ENCODE results near the gene CBARP.
A peak's percentile ranks its signal among the peaks of the same experiment; 100 is the strongest.

Gene CBARP

GRCh38 chr19:1237754-1238368 lies at the start of gene CBARP:
Gene CBARP, minus strand, starts transcription at chr19:1238005. Its CDS starts 1,905 bp downstream, at chr19:1236100.
- CTCF ChIA-PET = interaction anchor here (0.9 to 1.6 kb wide), 5 partner anchors 16 to 315 kb away, joined by 3 to 9 read pairs (median 4); no protein-coding TSS in a partner anchor
- POLR2A ChIA-PET = interaction anchor here (0.5 to 1.4 kb wide), 6 partner anchors 17 to 344 kb away, joined by 3 to 18 read pairs (median 4); partner anchors contain the start of genes CIRBP and GPX4
- H3K27ac ChIP-seq (ENCODE audit: extremely low read depth, low read depth, low read length) = peak within 1 kb of the TSS; percentile 60; the same call in 1 of the 2 replicates

More at GRCh38 chr19:1237754-1238368, at the start of gene CBARP:
- H3K9me3 ChIP-seq (ENCODE audit: control insufficient read depth, insufficient read depth, low read depth, low read length) = no peaks in the 10 kb centered on the region
- H3K36me3 ChIP-seq (ENCODE audit: control insufficient read depth in 2 of 2, insufficient read depth in 1 of 2, low read length in 2 of 2) = peaks cover 0 to 25% of the 10 kb centered on the region in 2 experiments; a peak in 1 of 3 replicates
- peaks cover 3% of the 10 kb centered on the region for H3K4me1 ChIP-seq (ENCODE audit: control insufficient read depth, insufficient read depth, low read length)
- H3K4me3 ChIP-seq (ENCODE audit: low read depth, low read length) = peak within 1 kb of the TSS; percentile 56
- TF ChIP-seq ZNF335 (tag by site-specific recombination; conservative IDR thresholded peaks at IDR 0.05) = peak; percentile 99
- TF ChIP-seq ZNF398 (tag by site-specific recombination; IDR thresholded peaks at IDR 0.05) = peak; percentile 47
- peak; percentile 52; the same call in 1 of the 2 replicates for TF ChIP-seq ZIC2 (tag by site-specific recombination; IDR thresholded peaks at IDR 0.05)
- no peak for TF ChIP-seq WT1 (tag by site-specific recombination; IDR thresholded peaks at IDR 0.05)
- no peak for TF ChIP-seq ZNF138 (tag by site-specific recombination; IDR thresholded peaks at IDR 0.05; ENCODE audit: borderline replicate concordance)
- peak; percentile 85 for TF ChIP-seq GLIS2 (tag by site-specific recombination; IDR thresholded peaks at IDR 0.05)
- 0 out of 2 replicates have a peak, but pooled peaks have one; percentile 35 for TF ChIP-seq PRDM10 (tag by site-specific recombination; IDR thresholded peaks at IDR 0.05)
- no peak for TF ChIP-seq BCL11A (tag by site-specific recombination; IDR thresholded peaks at IDR 0.05; ENCODE audit: low read depth)
- TF ChIP-seq PATZ1 (tag by site-specific recombination; IDR thresholded peaks at IDR 0.05) = peak; percentile 84
- TF ChIP-seq GLIS1 (tag by site-specific recombination; IDR thresholded peaks at IDR 0.05) = peak; percentile 98
- 0 out of 2 replicates have a peak, but pooled peaks have one; percentile 33 for TF ChIP-seq KLF9 (tag by site-specific recombination; IDR thresholded peaks at IDR 0.05; ENCODE audit: low read depth)
- TF ChIP-seq KLF17 (tag by site-specific recombination; IDR thresholded peaks at IDR 0.05) = 0 out of 2 replicates have a peak, but pooled peaks have one; percentile 29

Data from HEK293 (cell line).